ENCODE data around the gene PLPPR5. TPM values are rescaled to one million over a fixed set of nuclear protein-coding genes. Genes with fewer than 3 reads are reported as not detected.

PLPPR5 gene
- total RNA-seq, result 1.2 TPM

GRCh38 chr1:99004861-99005442 is at the start of gene PLPPR5:
TSS of gene PLPPR5 (minus strand) at chr1:99004861. CDS start at chr1:99004671, 190 bp downstream.

Small RNA genes lying within 50 kb of the gene (small RNA-seq; reads per million reads assigned to genes)
- not detected for gene AL445433.1 (ENCODE audit: low replicate concordance)

Measured in metanephros (tissue), 2 donors.